GM19452 (cell line): ENCODE data around the gene NDUFA3.
"Not testable (repeated sequence)": the region's sequence is repeated elsewhere in the genome, so short reads cannot be mapped to it uniquely, and the experiment has no call there.

Experiments
- ATAC-seq: cut with Tn5 transposase; IDR thresholded peaks from one replicate; pipeline ENCODE4 v1.9.1; 2021; ENCODE audit not compliant: unreplicated experiment

Gene NDUFA3

DNA sequence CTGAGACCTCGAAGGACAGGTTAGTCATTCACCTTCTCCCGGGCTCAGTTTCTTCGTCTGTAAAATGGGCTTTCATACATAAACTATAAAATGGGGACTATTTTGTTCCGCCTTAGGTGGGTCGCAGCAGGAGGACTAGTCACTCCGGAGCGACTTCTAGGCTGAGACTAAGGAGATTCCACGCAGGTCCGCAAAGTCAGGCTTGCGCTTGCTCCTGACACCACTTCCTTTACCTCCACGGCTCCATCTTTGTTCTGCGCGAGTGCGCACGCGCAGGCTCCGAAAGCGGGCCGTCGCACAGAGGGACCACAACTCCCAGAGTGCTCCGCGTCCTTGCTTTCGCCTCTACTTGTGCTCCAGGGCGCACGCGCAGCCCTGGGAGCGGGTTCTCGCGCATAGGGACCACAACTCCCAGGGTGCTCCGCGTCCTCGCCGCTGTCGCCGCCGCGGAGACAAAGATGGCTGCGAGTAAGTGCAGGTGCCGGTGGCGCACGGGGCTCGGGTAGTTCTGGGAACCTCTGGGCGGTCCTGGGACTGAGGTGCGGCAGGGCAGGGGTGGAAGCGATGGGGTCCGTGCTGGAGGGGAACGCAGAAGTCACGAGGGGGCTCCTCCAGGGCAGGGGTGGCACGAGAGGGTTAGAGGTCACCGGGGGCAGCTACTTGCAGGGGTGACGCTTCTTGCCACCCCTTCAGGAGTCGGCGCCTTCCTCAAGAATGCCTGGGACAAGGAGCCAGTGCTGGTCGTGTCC lies at the start of gene NDUFA3:
Gene NDUFA3 (plus strand): TSS at position 435 of the 749 bp plus-strand sequence. CDS start 24 bp downstream, at position 459.
- peak; percentile 97 for ATAC-seq

DNA sequence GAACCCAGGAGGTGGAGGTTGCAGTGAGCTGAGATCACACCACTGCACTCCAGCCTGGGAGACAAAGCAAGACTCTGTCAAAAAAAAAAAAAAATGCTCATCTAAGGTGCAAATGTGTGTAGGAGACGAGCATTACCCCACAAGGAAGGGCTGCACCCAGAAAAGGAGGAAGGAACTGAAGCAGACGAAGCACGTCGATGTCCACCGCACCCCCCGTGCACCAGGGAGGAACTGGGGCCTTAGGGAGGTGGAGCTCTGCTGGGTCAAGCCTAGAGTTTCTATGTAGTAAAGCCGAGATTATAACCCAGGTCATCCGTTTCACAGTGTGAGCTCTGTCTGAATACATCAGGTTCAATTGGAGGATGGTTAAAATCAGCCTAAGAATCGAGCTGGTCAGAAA lies 40.0 kb upstream of the NDUFA3 start:
- no peak for ATAC-seq

DNA sequence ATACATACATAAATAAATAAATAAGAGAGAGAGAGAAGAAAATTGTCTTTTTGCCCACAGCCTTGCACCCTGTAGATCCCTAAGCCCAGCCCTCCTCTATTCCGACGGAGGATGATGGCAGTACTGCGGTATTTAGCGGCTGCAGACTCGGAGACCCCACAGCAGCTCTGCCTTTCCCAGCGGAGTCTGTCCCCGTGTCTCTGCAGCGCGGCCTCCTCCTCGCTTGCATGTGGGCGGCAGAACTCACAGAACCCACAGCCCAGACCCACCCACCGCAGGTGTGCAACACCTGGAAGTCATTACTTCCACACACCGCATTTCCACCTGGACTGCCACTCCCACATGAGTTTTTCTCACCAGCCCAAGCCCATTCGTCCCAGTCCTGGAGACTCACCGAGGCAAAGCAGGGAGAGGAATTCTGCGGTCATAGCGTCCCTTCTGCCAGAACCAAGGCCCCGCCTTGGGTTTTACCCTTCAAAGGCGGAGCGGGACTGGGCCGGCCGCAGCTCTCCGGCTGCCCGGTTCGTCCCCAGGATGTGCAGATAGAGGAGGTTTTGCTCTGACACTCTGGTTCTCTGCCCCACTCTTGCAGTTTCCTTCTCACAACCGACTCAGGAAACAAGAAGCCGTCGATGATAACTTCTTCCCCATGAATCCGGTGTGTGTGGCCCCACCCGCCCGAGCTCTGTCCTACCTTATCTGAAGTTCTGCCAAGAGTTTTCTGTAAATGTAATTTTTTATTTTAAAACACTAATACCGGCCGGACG lies 39.1 kb upstream of the NDUFA3 start, which contains the start of gene VSTM1:
Gene VSTM1 (minus strand): TSS at position 548 of the 767 bp plus-strand sequence. CDS start 120 bp downstream, at position 428.
- no peak for ATAC-seq

DNA sequence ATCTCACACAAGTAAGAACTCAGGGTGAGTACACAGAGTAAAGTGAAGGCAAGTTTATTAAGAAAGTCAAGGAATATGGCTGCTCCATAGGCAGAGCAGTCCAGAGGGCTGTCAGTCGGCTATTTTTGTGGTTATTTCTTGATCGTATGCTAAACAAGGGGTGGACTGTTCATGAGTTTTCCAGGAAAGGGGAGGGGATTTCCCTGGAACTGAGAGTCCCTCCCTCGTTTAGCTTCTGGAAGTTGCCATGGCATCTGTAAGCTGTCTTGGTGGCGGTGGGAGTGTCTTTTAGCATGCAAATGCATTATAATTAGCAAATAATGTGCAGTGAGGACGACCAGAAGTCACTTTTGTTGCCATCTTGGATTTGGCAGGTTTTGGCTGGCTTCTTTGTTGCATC lies 33.2 kb upstream of the NDUFA3 start:
- no peak for ATAC-seq

DNA sequence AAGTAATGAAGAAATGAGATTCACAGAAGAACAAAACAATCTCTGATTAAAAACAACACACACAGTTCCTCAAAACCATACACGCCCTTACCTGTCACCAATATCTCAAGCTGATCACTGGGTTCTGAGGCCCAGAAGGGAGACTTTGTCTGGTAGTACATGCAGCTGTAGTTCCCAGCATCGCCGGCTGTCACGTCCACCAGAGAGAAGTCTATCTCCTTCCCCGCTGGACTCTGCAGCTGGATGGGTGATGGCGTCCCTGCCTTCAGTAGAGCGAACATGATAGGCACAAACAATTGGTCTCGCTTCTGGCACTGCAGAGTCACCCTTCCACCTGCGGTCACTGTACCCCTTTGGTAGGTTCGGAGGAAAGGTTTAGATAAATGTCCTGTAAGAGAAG lies 28.8 kb upstream of the NDUFA3 start:
- no peak for ATAC-seq

DNA sequence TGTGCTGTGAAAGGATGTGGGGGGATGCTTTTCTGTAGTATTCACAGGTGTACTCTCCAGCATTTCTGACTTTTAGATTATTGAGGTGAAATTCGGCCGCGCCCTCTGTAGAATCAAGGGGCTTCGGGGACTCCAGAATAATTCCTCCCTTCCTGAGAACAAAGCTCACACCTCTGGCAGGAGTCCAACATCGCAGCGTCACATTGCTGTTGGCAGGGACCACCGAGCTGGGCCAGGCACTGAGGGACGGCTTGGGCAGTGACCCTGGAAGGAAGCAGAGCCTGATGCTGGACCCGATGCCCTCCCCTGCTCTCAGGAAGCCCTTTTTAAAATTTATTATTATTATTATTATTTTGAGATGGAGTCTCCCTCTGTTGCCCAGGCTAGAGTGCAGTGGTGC lies 27.8 kb upstream of the NDUFA3 start:
- ATAC-seq = no peak

DNA sequence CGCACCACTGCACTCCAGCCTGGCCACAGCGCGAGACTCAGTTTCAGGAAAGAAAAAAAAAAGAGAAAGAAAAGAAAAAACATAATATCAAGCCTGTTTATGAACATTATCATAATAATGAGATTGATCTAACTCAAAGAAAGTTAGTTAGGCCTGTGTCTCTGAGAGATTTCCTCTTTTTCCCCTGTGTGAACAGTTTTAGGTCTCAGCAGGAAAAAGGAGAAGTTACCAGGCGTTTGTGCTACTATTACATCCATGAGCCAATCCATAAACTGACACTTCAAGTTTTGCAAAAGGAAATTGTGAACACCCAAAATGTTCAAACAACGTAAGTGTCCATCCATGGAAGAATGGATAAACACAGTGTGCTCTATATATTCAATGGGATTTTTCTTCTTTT lies 25.3 kb upstream of the NDUFA3 start:
- no peak for ATAC-seq

DNA sequence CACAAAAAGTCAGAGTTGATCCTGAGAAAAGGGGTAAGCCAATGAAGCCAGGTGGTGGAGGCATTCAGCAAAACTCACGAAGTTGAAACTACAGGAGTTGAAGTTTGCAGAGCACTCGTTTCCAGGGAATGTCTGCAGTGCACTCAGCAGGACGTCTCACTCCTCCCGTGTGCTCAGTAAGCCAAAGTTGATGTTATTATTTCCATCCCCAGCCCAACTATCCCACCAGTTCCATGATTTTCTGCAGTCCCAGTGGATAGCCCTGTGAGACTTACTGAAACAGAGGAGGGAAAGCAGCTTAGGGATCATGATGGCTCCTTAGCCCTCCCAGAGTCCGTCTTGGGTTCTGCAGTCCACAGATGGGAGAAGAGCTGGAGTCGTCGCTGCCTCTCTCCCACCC lies 21.6 kb upstream of the NDUFA3 start, which contains the start of gene TARM1:
Gene TARM1 (minus strand): TSS at position 334 of the 400 bp plus-strand sequence. CDS start 25 bp downstream, at position 309.
- ATAC-seq = no peak

DNA sequence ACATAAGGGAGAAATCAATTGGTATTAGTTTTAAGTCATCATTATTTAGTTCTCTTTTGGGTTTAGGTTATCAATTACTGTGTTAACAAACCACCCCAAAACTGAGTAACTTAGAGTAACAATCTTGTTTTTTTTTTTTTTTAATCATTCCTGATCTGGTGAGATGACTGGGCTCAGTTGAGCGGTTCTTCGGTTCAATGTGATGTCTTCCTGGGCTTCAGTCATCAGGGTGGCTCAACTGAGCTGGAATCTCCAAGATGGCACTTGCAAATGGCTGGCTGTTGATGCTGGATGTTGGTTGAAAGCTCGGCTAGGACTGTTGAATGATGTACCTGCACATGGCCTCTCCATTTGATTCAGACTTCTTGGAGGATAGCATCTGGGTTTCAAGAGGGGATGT lies 18.2 kb upstream of the NDUFA3 start:
- ATAC-seq = no peak

DNA sequence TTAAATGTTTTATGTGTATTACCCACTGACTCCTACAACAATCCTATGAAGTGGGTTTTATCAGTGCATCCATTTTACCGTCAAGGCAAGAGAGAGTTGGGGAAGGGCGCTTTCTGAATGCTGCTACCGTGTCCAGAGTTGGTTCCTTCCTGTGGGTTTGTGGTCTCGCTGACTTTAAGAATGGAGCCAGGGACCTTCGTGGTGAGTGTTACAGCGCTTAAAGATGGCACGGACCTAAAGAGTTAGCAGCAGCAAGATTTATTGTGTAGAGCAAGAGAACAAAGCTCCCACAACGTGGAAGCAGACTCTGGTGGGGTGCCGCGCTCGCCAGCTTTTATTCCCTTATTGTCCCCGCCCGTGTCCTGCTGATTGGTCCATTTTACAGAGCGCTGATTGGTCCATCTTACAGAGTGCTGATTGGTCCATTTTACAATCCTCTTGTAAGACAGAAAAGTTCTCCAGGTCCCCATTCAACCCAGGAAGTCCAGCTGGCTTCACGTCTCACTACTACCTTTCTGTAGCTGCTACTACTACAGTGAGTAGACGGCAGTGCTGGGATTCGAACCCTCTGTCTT lies 8.1 kb upstream of the NDUFA3 start:
- ATAC-seq = no peak

DNA sequence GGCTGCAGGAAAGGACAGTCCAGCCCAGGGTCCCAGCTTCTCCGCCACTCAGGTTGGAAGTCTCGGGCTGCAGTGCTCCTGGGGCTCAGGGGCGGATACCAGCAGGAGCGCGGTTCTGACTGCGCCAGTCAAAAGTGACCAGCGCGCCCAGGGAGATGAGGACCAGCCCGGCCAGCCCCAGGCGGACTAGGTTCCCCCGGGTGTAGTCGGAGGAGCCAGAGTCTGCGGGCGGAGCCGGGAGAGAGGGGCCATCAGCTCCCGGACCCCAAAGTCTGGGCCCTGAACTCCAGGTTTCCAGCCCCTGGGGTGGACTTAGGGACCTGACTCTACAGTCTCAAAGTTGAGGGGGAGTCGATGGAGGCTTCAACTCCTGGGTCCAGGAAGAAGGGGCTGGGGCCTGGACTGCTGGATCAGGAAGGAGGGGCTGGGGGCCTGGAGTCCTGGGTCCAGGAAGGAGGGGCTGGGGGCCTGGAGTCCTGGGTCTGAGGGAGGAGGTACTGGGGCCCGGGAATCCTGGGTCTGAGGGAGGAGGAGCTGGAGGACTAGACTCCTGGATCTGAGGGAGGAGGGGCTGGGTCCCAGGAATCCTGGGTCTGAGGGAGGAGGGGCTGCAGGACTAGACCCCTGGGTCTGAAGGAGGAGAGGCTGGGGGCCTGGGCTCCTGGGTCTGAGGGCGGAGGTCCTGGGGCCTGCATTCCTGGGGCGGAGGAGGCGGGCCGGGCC lies 7.4 kb upstream of the NDUFA3 start:
- no peak for ATAC-seq

DNA sequence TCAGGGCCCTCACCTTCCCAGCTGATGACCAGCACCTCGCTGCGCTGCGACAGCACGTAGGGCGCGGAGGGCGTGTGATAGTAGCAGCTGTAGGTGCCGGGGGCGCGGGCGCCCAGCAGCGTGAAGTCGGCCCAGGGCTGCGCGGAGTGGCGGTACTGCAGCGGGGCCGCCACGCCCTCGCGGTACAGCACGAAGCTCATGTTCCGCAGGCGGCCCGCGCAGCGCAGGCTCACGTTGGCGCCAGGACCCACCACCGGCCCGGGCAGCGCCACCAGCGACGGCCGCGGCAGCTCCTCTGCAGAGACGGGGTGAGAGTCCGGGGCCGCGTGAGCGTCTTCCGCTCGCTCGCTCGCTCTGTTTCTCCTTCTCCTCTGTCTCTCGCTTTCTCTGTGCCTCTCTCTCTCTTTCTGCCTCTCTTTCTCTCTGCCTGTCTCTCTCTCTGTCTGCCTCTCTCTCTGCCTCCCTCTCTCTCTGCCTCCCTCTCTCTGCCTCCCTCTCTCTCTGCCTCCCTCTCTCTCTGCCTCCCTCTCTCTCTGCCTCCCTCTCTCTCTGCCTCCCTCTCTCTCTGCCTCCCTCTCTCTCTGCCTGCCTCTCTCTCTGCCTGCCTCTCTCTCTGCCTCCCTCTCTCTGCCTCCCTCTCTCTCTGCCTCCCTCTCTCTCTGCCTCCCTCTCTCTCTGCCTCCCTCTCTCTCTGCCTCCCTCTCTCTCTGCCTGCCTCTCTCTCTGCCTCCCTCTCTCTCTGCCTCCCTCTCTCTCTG lies 6.6 kb upstream of the NDUFA3 start:
- not testable (repeated sequence) for ATAC-seq

DNA sequence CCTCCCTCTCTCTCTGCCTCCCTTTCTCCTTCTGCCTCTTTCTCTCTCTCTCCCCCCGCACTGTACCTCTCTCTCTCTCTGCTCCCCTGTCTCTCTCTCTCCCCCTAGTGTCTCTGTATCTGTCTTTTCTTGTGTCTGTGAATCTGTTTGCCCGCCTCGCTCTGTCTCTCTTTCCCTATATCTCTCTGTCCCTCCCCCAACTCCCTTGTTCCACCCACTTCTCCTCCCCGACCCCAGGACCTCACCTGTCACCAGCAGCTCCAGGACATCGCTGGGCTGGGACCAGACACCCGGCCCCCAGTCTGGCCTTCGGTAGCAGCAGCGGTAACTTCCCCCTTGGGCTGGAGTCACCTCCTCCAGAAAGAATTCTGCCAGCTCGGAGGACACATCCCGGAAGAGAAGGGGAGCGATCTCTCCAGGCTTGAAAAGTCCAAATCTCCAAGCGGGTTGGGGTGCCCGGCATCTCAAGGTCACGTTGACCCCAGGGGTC lies 6.0 kb upstream of the NDUFA3 start:
- ATAC-seq = no peak

DNA sequence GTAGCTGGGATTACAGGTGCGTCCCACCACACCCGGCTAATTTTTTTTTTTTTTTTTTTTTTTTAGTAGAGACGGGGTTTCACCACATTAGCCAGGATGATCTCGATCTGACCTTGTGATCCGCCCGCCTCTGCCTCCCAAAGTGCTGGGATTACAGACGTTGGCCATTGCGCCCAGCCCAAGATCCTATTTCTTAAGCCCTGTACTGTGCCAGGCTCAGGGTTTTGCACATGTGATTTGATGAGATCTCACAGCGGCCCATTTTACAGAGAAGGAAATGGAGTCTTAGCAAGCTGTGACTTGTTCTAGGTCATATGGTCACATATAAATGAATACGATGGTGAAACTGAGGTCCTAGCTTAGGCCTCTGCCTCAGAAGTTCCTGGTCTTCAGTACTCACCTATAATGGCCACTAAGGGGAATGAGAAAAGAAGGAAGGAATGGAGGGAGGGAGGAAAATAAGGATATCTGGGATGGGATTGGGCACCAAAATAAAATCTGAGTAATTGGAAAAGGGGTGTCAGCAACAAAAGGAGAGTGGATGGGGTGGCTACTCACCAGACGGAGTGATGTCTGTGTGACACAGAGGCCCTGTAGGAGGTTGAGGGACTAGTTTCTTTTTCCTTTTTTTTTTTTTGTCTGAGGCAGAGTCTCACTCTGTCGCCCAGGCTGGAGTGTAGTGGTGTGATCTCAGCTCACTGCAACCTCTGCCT lies 3.3 kb upstream of the NDUFA3 start:
- no peak for ATAC-seq

DNA sequence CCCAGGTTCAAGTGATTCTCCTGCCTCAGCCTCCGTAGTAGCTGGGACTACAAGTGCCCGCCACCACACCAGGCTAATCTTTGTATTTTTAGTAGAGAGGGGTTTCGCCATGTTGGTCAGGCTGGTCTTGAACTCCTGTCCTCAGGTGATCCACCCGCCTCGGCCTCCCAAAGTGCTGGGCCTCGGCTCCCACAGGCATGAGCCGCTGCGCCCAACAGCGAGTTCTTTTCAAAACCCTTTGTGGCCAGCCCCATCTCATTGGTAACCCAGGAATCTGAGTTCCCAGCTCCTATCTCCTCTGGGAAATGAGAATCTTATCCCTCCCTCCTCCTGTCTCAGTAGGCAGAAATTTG lies 2.8 kb upstream of the NDUFA3 start:
- not testable (repeated sequence) for ATAC-seq

DNA sequence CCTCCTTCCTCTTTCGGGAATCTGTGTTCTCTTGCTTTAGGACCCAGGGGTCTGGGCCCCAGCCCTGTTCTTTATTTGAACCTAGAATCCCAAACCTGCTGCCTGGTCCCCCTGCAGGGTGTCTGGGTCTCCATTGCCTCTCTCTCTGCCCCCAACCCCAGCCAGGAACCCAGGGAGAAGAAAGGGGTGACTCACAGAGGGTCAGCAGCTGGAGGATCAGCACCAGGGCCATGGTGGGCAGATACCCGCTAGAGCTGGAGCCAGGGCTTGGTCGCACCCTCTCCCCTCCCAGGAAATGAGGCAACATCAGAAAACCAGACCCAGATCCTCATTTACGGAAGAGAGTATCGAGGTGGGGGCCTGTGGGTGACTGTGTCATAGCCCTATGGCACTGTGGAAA lies 2.1 kb upstream of the NDUFA3 start, which contains the start of gene OSCAR:
Gene OSCAR (minus strand): TSS at position 243 of the 400 bp plus-strand sequence. CDS start 11 bp downstream, at position 232.
- no peak for ATAC-seq

DNA sequence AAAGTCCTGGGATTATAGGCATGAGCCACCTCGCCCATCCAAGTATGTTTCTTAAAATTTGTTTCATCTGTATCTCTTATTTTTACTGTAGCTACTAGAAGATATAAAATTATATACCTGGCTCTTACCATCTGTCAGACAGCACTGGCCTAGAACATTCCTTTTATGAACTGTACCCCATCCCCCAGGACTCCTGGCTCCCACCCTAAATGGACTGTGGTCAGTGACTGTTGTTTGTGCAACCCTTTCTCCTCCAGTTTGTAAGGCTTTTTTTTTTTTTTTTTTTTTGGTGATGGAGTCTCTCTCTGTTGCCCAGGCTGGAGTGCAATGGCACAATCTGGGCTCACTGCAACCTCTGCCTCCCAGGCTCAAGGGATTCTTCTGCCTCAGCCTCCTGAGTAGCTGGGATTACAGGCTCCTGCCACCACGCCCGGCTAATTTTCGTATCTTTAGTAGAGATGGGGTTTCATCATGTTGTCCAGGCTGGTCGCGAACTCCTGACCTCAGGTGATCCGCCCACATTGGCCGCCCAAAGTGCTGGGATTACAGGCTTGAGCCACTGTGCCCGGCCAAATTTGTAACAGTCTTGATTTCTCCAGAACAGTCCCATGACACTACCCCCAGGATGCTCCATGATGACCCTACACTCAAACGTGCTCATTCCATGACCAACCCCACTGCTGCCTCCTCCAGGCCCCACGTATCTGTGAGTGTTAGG lies 2.5 kb downstream of the NDUFA3 start:
- ATAC-seq = no peak

DNA sequence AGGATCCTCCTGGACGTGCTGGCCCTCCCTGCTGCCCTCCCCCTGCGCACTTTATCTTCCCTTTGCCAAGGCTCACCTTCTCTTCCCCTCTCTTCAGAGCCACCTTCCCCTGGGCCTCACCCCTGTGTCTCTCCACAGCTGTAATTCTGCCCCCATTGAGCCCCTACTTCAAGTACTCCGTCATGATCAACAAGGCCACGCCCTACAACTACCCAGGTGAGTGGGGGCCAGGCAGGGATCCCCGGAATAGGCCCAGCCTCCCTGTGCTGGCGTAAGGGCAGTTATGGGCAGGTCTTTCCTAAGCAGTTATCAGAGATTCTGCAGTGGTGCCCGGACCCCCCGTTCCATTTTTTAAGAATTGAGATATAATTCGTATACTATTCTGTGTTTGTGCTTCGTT lies 3.1 kb downstream of the NDUFA3 start:
- no peak for ATAC-seq

DNA sequence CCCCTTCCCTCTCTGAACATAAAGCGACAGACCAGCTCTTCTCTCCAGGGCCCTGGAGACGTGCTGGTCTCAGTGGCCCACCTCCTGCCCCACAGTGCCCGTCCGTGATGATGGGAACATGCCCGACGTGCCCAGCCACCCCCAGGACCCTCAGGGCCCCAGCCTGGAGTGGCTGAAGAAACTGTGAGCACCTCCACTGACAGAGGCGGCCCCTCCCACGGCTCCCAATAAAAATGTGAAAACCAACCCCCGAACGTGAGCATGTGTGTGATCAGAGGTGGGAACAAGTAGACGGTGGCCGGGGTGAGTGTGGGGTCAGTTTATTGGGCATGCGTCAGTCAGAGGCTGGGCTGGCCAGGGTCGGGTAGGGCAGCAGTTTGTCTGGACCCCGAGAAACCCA lies 4.1 kb downstream of the NDUFA3 start:
- no peak for ATAC-seq
